DOHH2 (cell line): Measurements from ENCODE around the gene FAM184B.

ENCODE experiments used
- CTCF ChIP-seq: fragments of 200-600 bp; sonication (generic); IDR thresholded peaks from one replicate; pipeline ENCODE4 v1.5.1; 2014; ENCODE audit warnings: antibody characterized with exemption, mild to moderate bottlenecking, low read depth, low read length; ENCODE audit not compliant: poor library complexity, severe bottlenecking
- EZH2phosphoT487 ChIP-seq: fragments of 200-600 bp; sonication (generic); IDR thresholded peaks from 2 replicates; pipeline ENCODE4 v1.6.1; 2017; ENCODE audit warnings: borderline replicate concordance, mild to moderate bottlenecking, antibody characterized with exemption, low read length, moderate library complexity, mixed read lengths

- TF ChIP-seq CTCF (no peak), EZH2phosphoT487 (no peak)
Observed at GRCh38 chr4:17712166-17712565, 69.3 kb downstream of the FAM184B start.
